Stimulated activated naive CD4-positive, alpha-beta T cell treated with Interleukin-2 at 50 U/mL for 16 hours (primary cell): ENCODE measurements around the gene TMC4.
"Not testable (repeated sequence)": the region's sequence is repeated elsewhere in the genome, so short reads cannot be mapped to it uniquely, and the experiment has no call there.

Source experiments
- DNase-seq: peaks from one replicate; lab custom pipeline; 2025; lab: John Stamatoyannopoulos, UW

TMC4 gene, protein sequence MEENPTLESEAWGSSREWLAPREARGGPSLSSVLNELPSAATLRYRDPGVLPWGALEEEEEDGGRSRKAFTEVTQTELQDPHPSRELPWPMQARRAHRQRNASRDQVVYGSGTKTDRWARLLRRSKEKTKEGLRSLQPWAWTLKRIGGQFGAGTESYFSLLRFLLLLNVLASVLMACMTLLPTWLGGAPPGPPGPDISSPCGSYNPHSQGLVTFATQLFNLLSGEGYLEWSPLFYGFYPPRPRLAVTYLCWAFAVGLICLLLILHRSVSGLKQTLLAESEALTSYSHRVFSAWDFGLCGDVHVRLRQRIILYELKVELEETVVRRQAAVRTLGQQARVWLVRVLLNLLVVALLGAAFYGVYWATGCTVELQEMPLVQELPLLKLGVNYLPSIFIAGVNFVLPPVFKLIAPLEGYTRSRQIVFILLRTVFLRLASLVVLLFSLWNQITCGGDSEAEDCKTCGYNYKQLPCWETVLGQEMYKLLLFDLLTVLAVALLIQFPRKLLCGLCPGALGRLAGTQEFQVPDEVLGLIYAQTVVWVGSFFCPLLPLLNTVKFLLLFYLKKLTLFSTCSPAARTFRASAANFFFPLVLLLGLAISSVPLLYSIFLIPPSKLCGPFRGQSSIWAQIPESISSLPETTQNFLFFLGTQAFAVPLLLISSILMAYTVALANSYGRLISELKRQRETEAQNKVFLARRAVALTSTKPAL

DNA sequence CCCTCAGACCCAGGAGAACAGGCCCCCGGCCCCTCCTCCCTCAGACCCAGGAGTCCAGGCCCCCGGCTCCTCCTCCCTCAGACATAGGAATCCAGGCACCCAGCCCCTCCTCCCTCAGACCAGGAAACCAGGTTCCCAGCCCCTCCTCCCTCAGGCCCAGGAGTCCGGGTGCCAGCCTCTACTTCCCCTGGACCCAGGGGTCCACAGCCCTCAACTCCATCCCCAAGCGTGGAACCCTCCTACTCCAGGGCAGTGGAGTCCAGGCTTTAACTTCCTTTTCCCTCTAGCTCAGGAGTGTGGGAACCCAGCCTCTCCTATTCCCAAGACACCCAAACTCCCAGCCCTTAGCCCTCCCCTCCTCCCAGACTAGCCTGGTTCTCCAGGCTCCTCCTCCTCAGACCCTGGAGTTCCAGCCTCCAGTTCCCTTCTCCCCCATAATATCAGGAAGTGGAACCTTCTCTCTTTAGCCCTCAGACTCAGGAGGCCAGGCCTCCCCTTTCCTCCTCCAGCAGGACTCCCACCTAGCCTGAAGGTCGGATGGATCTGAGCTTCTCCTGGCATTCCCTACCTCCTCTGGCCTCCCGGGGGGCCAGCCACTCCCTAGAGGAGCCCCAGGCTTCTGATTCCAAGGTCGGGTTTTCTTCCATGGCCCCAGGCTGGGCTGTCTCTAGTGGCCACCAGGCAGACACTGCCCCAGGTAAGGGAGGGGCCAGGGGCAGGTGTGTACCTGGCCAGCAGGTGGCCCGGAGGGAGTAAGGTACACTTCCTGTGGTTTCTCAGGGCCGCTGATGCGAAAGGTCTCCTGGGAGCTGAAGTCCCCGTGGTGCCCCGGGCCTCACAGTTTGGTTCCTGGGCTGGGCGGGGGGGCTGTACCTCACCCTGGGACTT, at the start of gene TMC4:
Gene TMC4, minus strand, starts transcription at position 690 of the 888 bp plus-strand sequence. Its CDS starts 43 bp downstream, at position 647.
- no peak for DNase-seq

DNA sequence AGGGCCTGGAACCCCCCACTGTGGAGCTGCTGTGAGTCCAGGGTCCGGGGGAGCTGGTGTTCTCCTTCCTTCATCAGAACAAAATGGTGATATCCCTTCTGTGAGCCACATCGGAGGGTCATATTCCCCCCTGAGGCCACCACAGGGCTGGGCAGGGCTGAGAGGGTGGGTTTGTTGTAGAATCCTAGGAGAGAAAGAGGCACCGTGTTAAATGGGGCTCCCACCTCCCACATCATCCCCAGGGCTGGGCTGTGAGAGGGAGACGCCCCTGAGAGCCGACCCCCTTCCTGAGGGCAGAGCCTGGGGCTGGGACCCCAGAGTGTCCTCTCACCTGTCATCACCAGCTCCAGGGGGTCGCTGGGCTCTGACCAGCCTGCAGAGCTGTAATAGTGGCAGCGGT, 49.0 kb upstream of the TMC4 start:
- DNase-seq, result not testable (repeated sequence)

DNA sequence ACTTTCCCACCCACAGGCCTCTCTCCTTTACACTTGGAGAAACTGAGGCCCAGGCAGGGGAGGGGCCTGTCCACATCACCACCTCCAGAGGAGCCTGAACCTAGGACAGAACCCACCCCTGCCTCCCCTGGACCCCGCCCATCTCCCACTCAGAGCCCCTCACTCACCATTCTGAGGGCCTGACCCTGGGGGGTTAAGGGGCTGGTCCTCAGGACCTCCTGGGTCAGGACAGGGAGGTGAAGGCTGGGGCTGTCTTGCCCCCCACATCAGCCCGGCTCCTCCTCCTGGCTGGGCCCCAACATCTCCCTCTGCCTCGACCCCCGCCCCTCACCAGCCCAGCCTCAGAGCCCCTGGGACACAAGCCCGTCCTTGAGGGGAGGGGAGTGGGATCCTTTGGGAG, 46.7 kb upstream of the TMC4 start:
- DNase-seq, result not testable (repeated sequence)

DNA sequence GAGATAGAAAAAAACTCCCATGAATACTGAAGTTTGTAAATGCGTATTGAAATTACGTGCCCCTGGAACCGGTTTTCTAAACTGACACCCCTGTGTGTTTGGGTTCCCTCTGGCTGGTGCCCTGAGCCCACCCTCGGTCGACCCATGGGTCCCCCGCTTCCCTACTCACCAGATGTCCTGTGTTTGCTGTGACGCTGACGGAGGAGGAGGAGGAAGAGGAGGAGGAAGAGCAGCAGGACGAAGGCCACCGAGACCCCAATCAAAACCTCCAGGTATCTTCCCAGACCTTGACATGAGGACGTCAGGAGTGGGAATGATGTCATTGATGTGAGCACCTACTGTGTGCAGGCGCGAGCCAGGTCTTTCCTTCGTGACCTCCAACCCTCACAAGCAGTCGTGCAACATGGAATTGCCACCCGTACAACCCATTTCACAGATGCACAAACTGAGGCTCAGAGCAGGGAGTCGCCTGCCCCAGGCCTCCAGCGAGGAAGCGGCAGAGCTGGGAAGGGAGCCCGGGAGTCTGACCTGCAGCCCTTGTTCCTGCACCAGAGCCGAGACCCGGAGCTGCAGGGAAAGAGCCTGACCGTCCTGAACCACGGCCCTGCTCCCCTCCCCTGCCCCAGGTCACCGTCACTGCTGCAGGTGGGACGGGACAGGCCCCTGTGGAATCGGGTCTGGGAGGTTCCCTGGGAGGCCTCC, 46.2 kb upstream of the TMC4 start:
- no peak for DNase-seq

DNA sequence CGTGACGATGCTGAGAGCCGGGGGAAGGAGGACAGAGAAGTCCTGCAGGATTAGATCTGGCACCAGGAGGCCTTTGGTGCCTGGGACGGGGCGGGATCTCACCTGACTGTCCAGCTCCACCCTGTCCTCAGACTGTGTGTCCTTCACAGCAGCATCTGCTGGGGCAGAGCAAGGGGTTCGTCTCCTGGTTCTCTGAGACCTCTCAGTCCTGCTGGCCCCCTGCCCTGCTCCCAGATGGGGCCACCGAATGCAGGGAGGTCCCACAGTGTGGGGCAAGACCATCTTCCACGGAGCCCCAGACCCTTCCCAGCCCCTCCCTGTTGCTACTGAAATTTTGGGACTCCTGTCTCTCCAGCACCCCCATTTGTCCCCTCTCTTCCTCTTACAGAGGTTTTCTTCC, 45.3 kb upstream of the TMC4 start:
- DNase-seq, result no peak

DNA sequence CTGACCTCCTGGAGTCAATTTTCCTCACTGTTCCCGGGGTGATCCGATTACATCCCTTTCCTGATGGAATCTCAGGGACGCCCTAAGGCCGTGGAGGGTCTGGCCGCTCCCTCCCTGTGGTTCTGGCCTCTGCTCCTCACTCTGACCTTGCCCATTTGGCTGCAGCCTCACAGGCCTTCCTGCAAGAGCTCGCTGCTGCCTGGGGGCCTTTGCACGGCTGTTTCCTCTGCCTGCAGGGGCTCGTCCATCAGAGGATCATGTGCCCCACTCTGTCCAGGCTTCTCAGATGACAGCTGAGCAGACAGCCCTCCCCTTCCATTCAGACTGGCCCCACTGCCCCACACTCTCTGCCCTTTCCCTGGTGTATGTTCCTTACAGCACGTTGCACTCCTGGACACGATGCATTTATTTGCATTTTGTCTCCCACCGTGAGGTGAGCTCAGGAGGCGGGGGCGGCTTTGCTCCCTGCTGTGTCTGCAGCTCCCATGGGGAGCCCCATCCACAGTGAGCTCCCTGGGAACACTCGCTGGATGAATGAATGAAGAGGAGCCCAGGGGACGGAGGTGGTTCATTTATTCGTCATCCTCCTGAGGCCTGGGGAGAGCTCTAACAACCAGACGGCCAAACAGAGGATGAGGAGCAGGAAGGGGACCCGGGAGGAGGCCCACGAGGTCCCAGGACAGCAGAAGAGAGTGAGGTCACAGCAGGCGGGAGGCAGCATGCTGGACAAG, 44.7 kb upstream of the TMC4 start:
- not testable (repeated sequence) for DNase-seq

DNA sequence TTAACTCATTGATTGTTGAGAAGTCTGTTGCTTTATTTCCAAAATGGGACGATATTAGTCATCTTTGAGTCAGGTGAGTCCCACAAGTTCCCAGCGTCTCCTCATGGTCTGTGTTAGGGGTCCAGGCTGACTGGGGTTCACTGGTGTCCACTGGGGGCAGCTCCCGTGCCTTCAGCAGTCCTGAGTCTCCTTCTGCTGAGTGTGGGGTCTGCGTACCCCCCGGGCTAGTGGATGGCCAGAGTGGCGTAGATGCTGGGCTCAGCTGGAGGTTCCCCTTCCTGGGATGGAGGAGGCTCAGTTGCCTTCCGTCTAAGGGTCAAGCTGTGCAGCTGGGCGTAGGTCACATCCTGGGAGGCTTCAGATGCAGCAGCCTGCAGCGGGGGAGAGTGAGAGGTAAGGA, 43.9 kb upstream of the TMC4 start:
- DNase-seq, result no peak

DNA sequence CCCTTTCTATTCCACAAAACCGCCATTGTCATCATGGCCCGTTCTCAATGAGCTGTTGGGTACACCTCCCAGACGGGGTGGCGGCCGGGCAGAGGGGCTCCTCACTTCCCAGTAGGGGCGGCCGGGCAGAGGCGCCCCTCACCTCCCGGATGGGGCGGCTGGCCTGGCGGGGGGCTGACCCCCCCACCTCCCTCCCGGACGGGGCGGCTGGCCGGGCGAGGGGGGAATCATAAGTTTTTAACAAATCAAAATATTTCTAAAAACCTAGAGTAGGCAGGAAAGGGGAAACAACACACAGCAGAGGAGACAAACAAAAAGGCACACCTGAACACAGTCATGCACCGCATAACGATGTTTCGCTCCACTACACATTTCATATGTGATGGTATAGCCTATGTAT, 41.8 kb upstream of the TMC4 start:
- not testable (repeated sequence) for DNase-seq

DNA sequence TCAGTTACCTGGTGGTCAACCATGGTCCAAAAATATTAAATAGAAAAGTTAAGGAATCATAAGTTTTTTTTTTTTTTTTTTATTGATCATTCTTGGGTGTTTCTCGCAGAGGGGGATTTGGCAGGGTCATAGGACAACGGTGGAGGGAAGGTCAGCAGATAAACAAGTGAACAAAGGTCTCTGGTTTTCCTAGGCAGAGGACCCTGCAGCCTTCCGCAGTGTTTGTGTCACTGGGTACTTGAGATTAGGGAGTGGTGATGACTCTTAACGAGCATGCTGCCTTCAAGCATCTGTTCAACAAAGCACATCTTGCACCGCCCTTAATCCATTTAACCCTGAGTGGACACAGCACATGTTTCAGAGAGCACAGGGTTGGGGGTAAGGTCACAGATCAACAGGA, 41.3 kb upstream of the TMC4 start:
- not testable (repeated sequence) for DNase-seq

DNA sequence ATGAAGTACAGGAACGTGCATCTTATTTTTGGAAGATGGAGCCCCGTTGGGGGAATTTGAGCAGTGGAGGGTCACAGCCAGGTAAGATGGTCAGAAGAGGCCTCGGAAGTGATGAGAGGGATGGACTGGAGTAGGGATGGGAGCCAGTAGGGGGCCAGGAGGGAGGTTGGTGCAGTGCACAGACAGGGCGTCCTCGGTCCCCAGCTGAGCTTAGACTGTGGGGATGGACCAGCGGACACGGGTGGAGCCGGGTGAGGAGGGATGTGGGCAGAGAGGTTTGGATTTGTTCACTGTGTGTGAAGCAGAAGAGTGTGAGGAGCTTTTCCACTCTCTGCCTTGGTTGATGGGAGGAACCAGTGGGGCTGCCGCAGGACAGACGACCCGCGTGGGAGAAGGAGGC, 38.3 kb upstream of the TMC4 start:
- DNase-seq, result no peak

DNA sequence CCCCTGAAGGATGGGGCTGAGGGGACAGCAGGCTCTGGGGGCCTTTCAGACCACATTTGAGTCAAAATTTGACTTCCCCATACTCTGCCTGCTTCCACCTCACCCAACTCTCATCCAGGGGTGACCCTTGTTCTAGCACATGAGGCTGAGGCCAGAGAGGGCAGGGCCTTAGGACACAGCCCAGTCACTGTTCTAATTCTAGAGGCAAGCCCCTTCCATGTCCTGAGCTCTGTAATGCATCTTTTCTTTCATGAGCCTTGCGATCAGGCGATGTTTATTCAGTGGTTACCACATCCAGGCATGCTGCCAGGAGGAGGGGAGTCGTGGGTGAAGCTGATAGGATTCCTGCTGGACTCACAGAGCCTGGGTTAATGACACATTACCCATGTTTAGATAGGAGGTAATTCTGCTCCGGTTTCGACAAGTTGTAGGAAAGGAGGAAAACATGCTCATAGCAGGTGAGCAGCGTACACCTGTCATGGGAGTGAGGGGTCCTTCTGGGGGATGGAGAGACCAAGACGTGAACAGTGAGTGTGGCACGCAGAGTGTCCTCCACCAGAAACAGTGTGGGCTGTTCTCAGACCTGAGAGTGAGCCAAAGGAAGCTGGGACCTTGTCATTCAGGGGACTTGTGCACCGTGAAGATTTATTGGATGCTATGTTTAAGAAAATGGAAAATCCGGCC, 37.0 kb upstream of the TMC4 start:
- DNase-seq, result no peak

DNA sequence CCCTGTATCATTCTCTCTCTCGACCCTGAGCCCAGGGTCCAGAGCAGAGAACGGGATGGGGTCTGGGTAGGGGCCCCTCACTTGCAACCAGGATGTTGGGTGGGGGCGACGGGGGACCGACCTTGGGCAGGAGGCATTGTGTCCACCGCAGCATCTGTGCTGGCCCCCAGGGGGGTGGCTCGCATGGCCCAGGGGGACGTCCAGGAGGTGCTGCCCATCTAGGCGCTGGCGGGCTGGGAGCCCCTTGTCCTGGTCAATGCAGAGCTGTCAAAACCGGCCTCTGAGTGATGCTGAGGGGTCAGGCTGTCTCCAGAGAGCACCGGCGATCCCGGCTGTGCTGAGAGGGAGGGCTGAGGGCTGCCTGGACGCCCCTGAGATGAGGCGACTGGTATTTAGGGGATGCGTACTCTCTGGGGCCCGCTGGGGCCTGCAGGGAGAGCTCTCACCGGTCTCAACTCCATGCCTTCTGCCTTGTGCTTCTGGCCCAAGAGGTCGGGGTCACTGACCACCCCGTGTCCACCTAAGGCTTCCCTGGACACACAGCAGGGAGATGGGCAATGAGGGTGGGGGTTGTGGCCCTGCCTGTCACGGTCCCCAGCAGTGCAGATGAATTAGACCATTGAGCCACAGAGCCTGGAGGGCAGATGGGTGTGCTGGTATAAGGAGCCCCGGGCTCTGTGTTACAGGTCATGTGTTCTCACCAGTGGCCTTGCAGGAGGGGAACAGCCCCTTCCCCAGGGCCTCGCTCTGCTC, 36.3 kb upstream of the TMC4 start:
- no peak for DNase-seq

DNA sequence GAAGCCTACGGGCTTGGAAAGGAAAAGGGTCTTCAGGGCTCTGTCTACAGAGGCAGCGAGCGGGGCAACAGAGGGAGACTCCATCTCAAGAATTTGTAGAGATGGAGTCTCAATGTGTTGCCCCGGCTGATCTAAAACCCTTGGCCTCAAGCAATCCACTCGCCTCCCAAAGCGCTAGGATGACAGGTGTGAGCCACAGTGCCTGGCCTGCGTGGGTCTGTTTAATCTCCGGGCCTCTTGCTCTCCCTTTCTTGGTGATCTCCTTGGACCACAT, 35.8 kb upstream of the TMC4 start:
- DNase-seq, result no peak

DNA sequence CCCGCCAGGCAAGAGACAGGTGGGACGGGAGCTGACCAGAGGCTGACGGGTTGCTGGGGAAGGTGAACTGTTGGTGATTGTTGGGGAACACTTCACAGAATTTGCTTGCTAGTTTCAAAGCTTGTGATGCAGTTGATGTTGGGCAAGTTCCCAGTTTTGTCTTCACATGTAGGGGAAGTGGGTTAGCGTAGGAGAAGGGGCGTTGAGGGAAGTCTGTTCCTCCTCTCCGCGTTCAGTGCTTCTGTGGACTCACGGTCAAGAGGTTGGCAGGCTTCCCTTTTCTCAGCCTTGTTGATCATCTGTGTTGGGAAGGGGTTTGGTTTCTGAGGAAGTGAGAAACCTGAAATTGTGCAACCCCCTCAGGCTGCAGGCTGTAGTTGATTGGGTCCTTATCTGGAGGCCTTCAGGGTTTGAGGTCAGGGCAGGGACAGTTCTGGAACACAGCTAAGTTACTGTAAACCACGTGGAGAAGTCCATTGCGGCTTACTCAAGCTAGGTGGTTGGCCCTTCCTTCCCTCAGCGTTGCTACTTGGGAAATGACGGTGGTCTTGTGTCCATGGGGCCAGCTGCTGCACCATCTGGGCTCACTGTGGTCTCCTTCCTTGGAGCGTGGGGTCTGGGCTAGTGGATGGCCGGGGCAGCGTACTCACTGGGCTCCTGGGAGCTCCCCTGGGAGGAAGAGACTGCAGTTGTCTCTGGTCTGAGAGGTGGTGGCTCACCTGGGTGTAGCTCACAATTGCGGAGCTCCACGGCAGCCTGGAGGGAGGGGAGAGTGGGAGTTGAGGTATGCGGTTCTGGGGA, 35.2 kb upstream of the TMC4 start:
- no peak for DNase-seq

DNA sequence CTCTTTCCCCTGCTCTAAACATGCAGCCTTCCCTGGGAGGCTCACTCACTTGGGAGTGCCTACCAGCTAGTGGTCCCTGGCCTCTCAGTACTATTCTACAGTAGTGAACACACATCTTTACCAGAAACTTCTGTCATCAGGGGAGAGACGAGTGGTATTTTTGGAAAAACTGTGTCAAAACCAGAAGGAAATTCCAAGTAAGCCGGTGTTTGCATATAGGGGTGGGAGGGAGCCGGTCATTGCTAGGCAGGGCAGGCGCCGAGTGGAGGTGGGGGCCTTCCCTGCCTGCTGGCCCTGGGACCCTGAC, 34.7 kb upstream of the TMC4 start:
- DNase-seq, result no peak

DNA sequence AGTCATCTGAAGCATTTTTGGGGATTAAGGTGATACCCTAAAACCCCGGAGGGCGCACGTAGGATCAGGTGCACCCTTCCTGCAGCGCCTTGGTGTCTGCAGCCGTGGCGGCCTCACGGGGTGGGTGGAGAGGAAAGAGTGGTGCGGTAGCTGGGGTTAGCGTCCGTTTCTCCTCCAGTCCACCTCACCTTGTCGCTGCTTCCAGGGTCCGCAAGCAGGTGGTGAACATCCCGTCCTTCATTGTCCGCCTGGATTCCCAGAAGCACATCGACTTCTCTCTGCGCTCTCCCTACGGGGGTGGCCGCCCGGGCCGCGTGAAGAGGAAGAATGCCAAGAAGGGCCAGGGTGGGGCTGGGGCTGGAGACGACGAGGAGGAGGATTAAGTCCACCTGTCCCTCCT, 34.2 kb upstream of the TMC4 start:
- not testable (repeated sequence) for DNase-seq

DNA sequence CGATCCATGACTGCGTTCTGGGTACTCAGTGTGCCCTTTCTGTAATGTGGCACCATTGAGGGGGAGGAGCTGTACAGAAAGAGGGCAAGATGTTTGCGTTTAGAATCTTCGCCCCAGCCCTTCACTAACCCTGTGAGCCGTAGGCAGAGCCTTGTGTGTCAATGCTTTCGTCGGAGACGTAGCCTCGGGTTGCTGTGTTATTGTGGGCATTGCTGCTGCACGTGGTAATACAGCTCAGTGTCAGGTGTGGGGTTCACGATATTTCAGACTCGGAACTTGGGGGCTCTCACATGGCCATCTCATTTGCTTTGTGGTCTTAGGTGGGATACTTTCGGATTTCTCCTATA, 33.8 kb upstream of the TMC4 start:
- DNase-seq, result no peak

DNA sequence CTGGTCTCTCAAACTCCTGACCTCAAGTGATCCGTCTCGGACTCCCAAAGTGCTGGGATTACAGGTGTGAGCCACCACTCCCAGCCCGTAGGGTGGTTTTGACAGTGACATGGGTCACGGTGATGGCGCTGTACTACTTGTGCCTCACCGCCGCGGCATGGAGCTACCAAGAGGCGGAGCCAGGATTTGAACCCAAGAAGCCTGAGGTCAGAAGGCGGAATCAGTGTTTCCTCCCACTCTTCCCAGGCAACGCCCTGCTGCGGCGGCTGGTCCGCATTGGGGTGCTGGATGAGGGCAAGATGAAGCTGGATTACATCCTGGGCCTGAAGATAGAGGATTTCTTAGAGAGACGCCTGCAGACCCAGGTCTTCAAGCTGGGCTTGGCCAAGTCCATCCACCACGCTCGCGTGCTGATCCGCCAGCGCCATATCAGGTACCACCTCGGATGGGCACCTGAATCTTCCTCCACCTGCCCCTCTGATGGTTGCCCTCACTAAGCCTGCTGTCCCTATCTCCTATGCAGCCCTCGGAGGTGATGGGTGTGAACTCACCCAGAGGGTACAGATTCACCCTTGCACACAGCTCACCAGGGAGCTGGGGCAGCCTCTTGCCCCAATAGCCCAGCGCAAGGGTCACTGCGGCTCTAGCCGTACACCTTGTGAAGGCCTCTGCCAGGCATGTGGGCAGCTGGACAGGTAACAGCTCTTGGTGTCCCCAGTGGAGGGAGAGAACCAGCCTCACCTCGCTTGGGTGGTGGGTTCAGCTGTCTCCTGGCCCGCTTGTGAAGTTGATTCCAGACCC, 33.3 kb upstream of the TMC4 start:
- DNase-seq, result no peak
